PC-3 (cell line): ENCODE measurements around the gene NOL4L. TPM values are rescaled to one million over a fixed set of nuclear protein-coding genes. Genes with fewer than 3 reads are reported as not detected.
A peak's percentile ranks its signal among the peaks of the same experiment; 100 is the strongest.

Source experiments
- ATAC-seq: fragments of 200-7000 bp; cut with Tn5 transposase; 2 replicates; pipeline ENCODE4 v1.9.1; 2020; ENCODE audit warnings: mild to moderate bottlenecking, moderate library complexity
- BruUV-seq: library from RNA; stranded (reverse); fragments of 400-500 nt; replicated peaks from 2 replicates; lab custom pipeline; 2021; lab: Mats Ljungman, UMichigan
- CTCF ChIA-PET: fragments of 300-600 bp; sonication (Branson Sonifier 250); formaldehyde crosslinking; loops from one replicate; lab custom pipeline; 2022; ENCODE audit warnings: antibody characterized with exemption; lab: Charles Lee
- POLR2A ChIA-PET: fragments of 300-600 bp; sonication (Branson Sonifier 250); formaldehyde crosslinking; loops from one replicate; lab custom pipeline; 2022; ENCODE audit warnings: antibody characterized with exemption; ENCODE audit not compliant: unreplicated experiment; lab: Charles Lee
- DNase-seq: peaks from one replicate; pipeline ENCODE4 v3.0.0-alpha.2; 2015
- H2AFZ ChIP-seq: fragments of 300-600 bp; sonication (generic); 2 replicates; pipeline ENCODE4 v1.6.0; 2016; ENCODE audit warnings: antibody characterized with exemption, low read length
- H3F3A ChIP-seq: fragments of 300-600 bp; sonication (generic); one replicate; pipeline ENCODE4 v1.6.0; 2017; ENCODE audit warnings: antibody characterized with exemption, low read length, control low read depth, mild to moderate bottlenecking; ENCODE audit not compliant: unreplicated experiment
- H3K27ac ChIP-seq: fragments of 300-600 bp; sonication (generic); 2 replicates; pipeline ENCODE4 v1.5.1; 2016; ENCODE audit warnings: mild to moderate bottlenecking, low read length
- H3K27me3 ChIP-seq: fragments of 300-600 bp; sonication (generic); 2 replicates; pipeline ENCODE4 v1.6.1; 2016; ENCODE audit warnings: low read length, mixed read lengths
- H3K36me3 ChIP-seq: fragments of 300-600 bp; sonication (generic); 2 replicates; pipeline ENCODE4 v1.6.1; 2016; ENCODE audit warnings: low read depth, mixed run types, low read length, mixed read lengths
- H3K4me1 ChIP-seq: fragments of 300-600 bp; sonication (generic); 2 replicates; pipeline ENCODE4 v1.5.1; 2016; ENCODE audit warnings: low read length; ENCODE audit not compliant: insufficient read depth
- H3K4me2 ChIP-seq: fragments of 300-600 bp; sonication (generic); 2 replicates; pipeline ENCODE4 v1.6.0; 2016; ENCODE audit warnings: low read length
- H3K4me3 ChIP-seq: fragments of 300-600 bp; sonication (generic); 2 replicates; pipeline ENCODE4 v1.5.1; 2016; ENCODE audit warnings: mild to moderate bottlenecking, low read length, mixed read lengths
- H3K79me2 ChIP-seq: fragments of 300-600 bp; sonication (generic); 2 replicates; pipeline ENCODE4 v1.6.1; 2017; ENCODE audit warnings: low read length, mixed read lengths
- H3K9ac ChIP-seq: fragments of 300-600 bp; sonication (generic); 2 replicates; pipeline ENCODE4 v1.6.0; 2016; ENCODE audit warnings: mild to moderate bottlenecking, low read length
- H3K9me2 ChIP-seq: fragments of 300-600 bp; sonication (generic); replicated peaks from 2 replicates; pipeline ENCODE4 v1.6.1; 2016; ENCODE audit warnings: mixed run types, low read length, mixed read lengths
- H3K9me3 ChIP-seq: fragments of 300-600 bp; sonication (generic); 2 replicates; pipeline ENCODE4 v1.6.1; 2016; ENCODE audit warnings: low read length, mixed read lengths
- H4K20me1 ChIP-seq: fragments of 300-600 bp; sonication (generic); 2 replicates; pipeline ENCODE4 v1.6.1; 2016; ENCODE audit warnings: low read length, mixed read lengths
- EZH2 ChIP-seq: fragments of 300-600 bp; sonication (generic); IDR thresholded peaks from one replicate; pipeline ENCODE4 v1.6.1; 2017; ENCODE audit warnings: antibody characterized with exemption, mild to moderate bottlenecking, low read length; ENCODE audit not compliant: unreplicated experiment
- EZH2phosphoT487 ChIP-seq: fragments of 300-600 bp; sonication (generic); IDR thresholded peaks from 2 replicates; pipeline ENCODE4 v1.6.1; 2018; ENCODE audit warnings: mild to moderate bottlenecking, antibody characterized with exemption, low read length, borderline replicate concordance
- intact Hi-C: fragments of 100-400 bp; cut with micrococcal nuclease; formaldehyde crosslinking; loops from 2 replicates; pipeline ENCODE4 v1.9.0; 2023
- total RNA-seq: library from RNA; depleted of rRNA; stranded (reverse); fragments of >200 nt; gene quantifications from 2 replicates; pipeline ENCODE4 v1.2.3, GENCODE V29; 2014
- TF ChIP-seq, protein P1 (sequence below): fragments of 300-600 bp; sonication (generic); conservative IDR thresholded peaks from 2 replicates; pipeline ENCODE4 v1.5.1; 2017; ENCODE audit warnings: antibody characterized with exemption, low read depth, mild to moderate bottlenecking, low read length

NOL4L gene
- total RNA-seq, 1 experiment from 2014 or later: 7.3 TPM

DNA sequence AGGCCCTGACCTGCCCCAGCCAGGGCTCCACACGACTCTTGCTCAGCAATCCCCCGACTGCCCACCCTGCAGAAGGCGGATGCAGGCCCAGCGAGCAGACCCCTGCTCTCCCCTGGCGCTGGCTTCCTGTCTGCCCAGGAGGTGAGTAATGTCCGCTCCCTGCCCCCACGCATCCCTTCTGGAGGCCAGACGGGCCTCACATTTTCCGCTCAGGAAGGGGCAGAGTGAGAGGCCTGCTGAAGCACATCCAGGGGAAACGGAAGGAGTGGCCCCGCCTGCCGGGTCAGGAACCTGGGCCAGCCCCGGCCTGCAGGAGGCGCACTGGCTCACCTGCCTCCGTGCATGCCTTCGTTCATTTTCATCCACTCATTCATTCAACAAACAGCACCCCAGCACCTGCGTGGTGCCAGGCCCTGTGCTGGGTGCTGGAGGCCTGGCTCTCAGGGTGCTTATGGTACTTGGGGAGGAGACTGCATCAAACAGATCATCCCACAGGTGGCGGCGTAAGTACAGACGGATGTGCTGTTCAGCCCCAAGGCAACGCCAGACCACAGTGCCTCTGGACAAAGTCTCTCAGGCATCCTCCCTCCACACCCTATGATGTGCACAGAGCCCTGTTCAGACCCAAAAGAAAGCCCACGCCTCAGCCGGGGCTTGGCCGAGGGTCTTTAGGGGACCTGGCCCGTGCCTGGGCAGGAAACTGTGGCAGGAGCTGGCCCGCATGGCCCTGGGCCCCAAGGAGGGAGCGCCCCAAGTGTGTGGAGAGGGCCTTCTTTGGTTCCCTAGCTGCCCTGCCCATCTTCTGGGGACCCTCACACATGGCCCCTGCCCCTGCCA is 114.9 kb downstream of the NOL4L start:
- ATAC-seq (peak; percentile 30), DNase-seq (peak; percentile 38)
- no peak overlapping the region for H2AFZ ChIP-seq
- H3K9me2 ChIP-seq: no peaks in the 10 kb centered on the region
- no peaks in the 10 kb centered on the region for H3K36me3 ChIP-seq
- peaks cover 4% of the 10 kb centered on the region; the same call in 1 of the 2 replicates for H3K79me2 ChIP-seq
- POLR2A ChIA-PET: no interaction called here
- intact Hi-C loops: no loop called here
- H3K4me2 ChIP-seq: no peak overlapping the region
- no peak overlapping the region for H3K9ac ChIP-seq
- no peaks in the 10 kb centered on the region for H4K20me1 ChIP-seq
- CTCF ChIA-PET: no interaction called here
- TF ChIP-seq EZH2phosphoT487 (no peak), EZH2 (no peak)
- TF ChIP-seq, protein P1, sequence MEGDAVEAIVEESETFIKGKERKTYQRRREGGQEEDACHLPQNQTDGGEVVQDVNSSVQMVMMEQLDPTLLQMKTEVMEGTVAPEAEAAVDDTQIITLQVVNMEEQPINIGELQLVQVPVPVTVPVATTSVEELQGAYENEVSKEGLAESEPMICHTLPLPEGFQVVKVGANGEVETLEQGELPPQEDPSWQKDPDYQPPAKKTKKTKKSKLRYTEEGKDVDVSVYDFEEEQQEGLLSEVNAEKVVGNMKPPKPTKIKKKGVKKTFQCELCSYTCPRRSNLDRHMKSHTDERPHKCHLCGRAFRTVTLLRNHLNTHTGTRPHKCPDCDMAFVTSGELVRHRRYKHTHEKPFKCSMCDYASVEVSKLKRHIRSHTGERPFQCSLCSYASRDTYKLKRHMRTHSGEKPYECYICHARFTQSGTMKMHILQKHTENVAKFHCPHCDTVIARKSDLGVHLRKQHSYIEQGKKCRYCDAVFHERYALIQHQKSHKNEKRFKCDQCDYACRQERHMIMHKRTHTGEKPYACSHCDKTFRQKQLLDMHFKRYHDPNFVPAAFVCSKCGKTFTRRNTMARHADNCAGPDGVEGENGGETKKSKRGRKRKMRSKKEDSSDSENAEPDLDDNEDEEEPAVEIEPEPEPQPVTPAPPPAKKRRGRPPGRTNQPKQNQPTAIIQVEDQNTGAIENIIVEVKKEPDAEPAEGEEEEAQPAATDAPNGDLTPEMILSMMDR: peak; percentile 61
- BruUV-seq: no TSS peak
- H3K4me3 ChIP-seq: no peak overlapping the region
- H3K4me1 ChIP-seq: peaks cover 9% of the 10 kb centered on the region
- H3K27me3 ChIP-seq: no peaks in the 10 kb centered on the region
- H3K27ac ChIP-seq: no peak overlapping the region
- H3F3A ChIP-seq: no peaks in the 10 kb centered on the region
- no peaks in the 10 kb centered on the region for H3K9me3 ChIP-seq

DNA sequence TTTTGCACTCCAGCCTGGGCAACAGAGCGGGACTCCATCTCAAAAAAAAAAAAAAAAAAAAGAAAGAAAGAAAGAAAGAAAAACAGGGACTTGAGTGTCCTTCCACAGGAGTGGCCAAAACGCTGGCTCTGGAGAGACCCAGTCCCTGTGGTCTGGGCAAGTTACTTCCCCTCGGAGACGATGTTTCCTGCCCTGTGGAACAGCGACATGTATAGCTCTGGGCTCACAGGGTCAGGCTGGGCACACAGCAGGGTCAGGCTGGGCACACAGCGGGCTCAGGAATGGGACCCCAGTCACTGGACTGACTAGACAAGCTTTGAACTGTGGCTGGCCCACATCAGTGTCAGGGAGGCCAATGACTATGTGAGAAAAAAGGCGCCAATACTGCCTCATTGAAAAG is 116.3 kb downstream of the NOL4L start:
- POLR2A ChIA-PET: no interaction called here
- no TSS peak for BruUV-seq
- Histone ChIP-seq H3K79me2 (peaks cover 4% of the 10 kb centered on the region; the same call in 1 of the 2 replicates), H3K4me2 (no peak overlapping the region), H3K36me3 (no peaks in the 10 kb centered on the region), H3K4me3 (no peak overlapping the region), H3K9me3 (no peaks in the 10 kb centered on the region), H3K27me3 (no peaks in the 10 kb centered on the region), H3K4me1 (no peaks in the 10 kb centered on the region), H2AFZ (no peak overlapping the region), H4K20me1 (no peaks in the 10 kb centered on the region), H3K27ac (no peak overlapping the region), H3K9ac (no peak overlapping the region), H3F3A (no peaks in the 10 kb centered on the region), H3K9me2 (no peaks in the 10 kb centered on the region)
- no peak for ATAC-seq
- intact Hi-C loops: no loop called here
- no peak for DNase-seq
- no peak for TF ChIP-seq EZH2phosphoT487
- TF ChIP-seq, protein P1: no peak
- TF ChIP-seq EZH2: no peak
- CTCF ChIA-PET: no interaction called here

DNA sequence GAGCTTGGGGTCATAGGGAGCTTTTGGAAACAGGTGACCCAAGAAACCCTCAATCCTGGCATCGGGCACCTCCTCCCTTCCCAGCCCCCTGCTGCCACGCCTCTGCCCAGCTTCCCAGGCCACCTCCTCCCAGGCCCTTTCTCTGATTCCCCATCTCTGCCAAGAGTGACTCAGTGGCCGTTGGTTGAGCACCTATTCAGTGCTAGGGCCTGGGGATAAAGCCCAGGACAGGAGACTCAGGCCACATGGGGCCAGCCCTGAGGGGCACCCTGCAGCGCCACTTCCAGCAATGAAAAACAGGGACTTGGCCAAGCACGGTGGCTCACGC is 116.9 kb downstream of the NOL4L start:
- Histone ChIP-seq H3K9me2 (no peaks in the 10 kb centered on the region), H3K27me3 (no peaks in the 10 kb centered on the region), H3K79me2 (no peaks in the 10 kb centered on the region), H3K36me3 (no peaks in the 10 kb centered on the region), H3K4me3 (no peak overlapping the region), H2AFZ (no peak overlapping the region), H3K4me2 (no peak overlapping the region), H4K20me1 (no peaks in the 10 kb centered on the region), H3K9ac (no peak overlapping the region), H3K27ac (no peak overlapping the region), H3F3A (no peaks in the 10 kb centered on the region), H3K4me1 (no peaks in the 10 kb centered on the region), H3K9me3 (no peaks in the 10 kb centered on the region)
- BruUV-seq: no TSS peak
- intact Hi-C loops: no loop called here
- ATAC-seq: no peak
- no peak for DNase-seq
- ChIA-PET CTCF (no interaction called here), POLR2A (no interaction called here)
- no peak for TF ChIP-seq EZH2phosphoT487
- TF ChIP-seq, protein P1: no peak
- TF ChIP-seq EZH2: no peak
